ENCODE data around the gene DENND4C. TPM values are rescaled to one million over a fixed set of nuclear protein-coding genes. Genes with fewer than 3 reads are reported as not detected.

The DENND4C gene
- total and polyA plus RNA-seq, 12 donors = 5.0 to 81.6 (median 46.7) TPM

DNA sequence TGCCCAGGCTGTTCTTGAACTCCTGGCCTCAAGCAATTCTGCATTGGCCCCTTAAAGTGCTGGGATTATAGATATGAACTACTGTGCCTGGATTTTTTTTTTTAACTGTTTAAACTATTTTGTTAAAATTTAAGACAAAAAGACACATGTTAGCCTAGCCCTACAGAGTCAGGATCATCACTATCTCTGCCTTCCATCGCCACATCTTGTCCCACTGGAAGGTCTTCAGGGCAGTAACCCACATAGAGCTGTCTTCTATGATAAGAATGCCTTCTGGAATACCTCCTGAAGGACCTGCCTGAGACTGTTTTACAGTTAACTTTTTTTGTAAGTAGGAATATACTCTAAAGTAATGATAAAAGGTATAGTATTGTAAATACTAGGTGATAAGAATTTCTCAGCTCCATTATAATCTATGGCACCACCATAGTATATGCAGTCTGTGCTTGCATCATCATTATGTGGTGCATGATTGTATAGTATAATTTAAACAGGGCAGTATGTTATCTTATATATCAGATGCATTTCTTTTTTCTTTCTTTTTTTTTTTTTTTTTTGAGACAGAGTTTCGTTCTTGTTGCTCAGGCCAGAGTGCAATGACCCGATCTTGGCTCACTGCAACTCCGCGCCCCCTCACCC is 52.7 kb downstream of the DENND4C start:
- Histone ChIP-seq H3K27me3 (no peaks in the 10 kb centered on the region), H3K36me3 (replicated peaks in 1 of 2) (no peaks in the 10 kb centered on the region), H3K27ac (no peak overlapping the region), H3K9me3 (replicated peaks in 1 of 3) (no peaks in the 10 kb centered on the region), H3K4me3 (no peak overlapping the region), H3K4me1 (replicated peaks in 1 of 2) (peaks cover 0 to 15% of the 10 kb centered on the region in 2 donors)
- no peak for TF ChIP-seq POLR2A (IDR thresholded peaks at IDR 0.05)
- TF ChIP-seq CTCF (IDR thresholded peaks at IDR 0.05) = no peak
- intact Hi-C loops (cut with DNase I) = no loop called here
- 88 to 94% (median 90%) methylated on average over 5 of the region's 5 CpGs for WGBS, 4 donors
- DNase-seq = no peak

- TF ChIP-seq CTCF (IDR thresholded peaks at IDR 0.05) = no peak
- TF ChIP-seq POLR2A (IDR thresholded peaks at IDR 0.05) = no peak
- Histone ChIP-seq H3K27me3 (no peaks in the 10 kb centered on the region), H3K27ac (no peak overlapping the region), H3K36me3 (replicated peaks in 1 of 2) (no peaks in the 10 kb centered on the region), H3K9me3 (replicated peaks in 1 of 3) (no peaks in the 10 kb centered on the region), H3K4me3 (no peak overlapping the region), H3K4me1 (replicated peaks in 1 of 2) (peaks cover 0 to 15% of the 10 kb centered on the region in 2 donors)
- DNase-seq = no peak
- 67 to 77% (median 74%) methylated on average over 3 of the region's 3 CpGs for WGBS, 4 donors
- intact Hi-C loops (cut with DNase I) = no loop called here
These were observed 54.2 kb downstream of the DENND4C start for GRCh38 chr9:19284729-19285128.

DNA sequence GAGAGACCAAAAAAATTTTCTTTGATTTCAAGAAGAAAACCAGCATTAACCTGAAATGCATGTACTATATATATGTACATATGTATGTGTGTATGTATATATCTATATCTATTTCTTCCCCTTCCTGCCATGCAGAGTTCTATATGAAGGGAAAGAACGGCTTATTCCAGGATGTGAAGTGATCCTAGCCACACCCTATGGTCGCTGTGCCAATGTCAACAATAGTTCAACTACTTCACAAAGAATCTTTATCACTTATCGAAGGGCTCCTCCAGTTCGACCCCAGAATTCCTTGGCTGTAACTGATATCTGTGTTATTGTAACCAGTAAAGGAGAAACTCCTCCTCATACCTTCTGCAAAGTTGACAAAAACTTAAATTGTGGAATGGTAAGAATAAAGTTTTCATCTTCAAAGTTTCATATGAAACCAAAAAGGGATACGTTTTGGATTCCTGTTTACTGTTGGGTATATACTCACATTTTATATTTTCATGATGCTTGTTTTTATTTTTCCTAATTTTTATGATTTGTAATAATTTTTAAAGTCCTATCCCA is 56.2 kb downstream of the DENND4C start:
- H3K4me1 ChIP-seq (replicated peaks in 1 of 2) = peaks cover 0 to 15% of the 10 kb centered on the region in 2 donors
- no peak overlapping the region for H3K27ac ChIP-seq
- H3K4me3 ChIP-seq = no peak overlapping the region
- no peaks in the 10 kb centered on the region for H3K9me3 ChIP-seq (replicated peaks in 1 of 3)
- WGBS, 4 donors = 55 to 65% (median 62%) methylated on average over 5 of the region's 5 CpGs
- TF ChIP-seq CTCF (IDR thresholded peaks at IDR 0.05) (no peak), POLR2A (IDR thresholded peaks at IDR 0.05) (no peak)
- H3K36me3 ChIP-seq (replicated peaks in 1 of 2) = peaks cover 0 to 8% of the 10 kb centered on the region in 2 donors
- intact Hi-C loops (cut with DNase I) = no loop called here
- DNase-seq = no peak
- H3K27me3 ChIP-seq = no peaks in the 10 kb centered on the region

- Histone ChIP-seq H3K4me3 (no peak overlapping the region), H3K27me3 (no peaks in the 10 kb centered on the region), H3K9me3 (replicated peaks in 1 of 3) (no peaks in the 10 kb centered on the region), H3K4me1 (replicated peaks in 1 of 2) (peaks cover 0 to 15% of the 10 kb centered on the region in 2 donors), H3K36me3 (replicated peaks in 1 of 2) (peaks cover 0 to 22% of the 10 kb centered on the region in 2 donors), H3K27ac (no peak overlapping the region)
- TF ChIP-seq POLR2A (IDR thresholded peaks at IDR 0.05) (no peak), CTCF (IDR thresholded peaks at IDR 0.05) (no peak)
- WGBS, 4 donors = 77 to 88% (median 83%) methylated on average over 2 of the region's 2 CpGs
- peak in 1 of 7 donors; percentile 31 for DNase-seq
- intact Hi-C loops (cut with DNase I) = no loop called here
These were observed 57.6 kb downstream of the DENND4C start for GRCh38 chr9:19288081-19288480.
